HepG2 (cell line): ENCODE data around the gene ADARB2. TPM values are rescaled to one million over a fixed set of nuclear protein-coding genes. Genes with fewer than 3 reads are reported as not detected.

Experiments used
- ATAC-seq: fragments of 200-7000 bp; cut with Tn5 transposase; 3 replicates; pipeline ENCODE4 v1.9.1; 2020; ENCODE audit warnings: mild to moderate bottlenecking, moderate library complexity
- BruUV-seq: library from RNA; stranded (reverse); fragments of 400-500 nt; replicated peaks from 2 replicates; lab custom pipeline; 2021; lab: Mats Ljungman, UMichigan
- CTCF ChIA-PET: fragments of 300-600 bp; formaldehyde crosslinking; extraction: SDS; loops from one replicate; lab custom pipeline; 2021; ENCODE audit warnings: low total read pairs, inconsistent platforms, low intra/inter-chr PET ratio; lab: Yijun Ruan, JAX
- POLR2A ChIA-PET: fragments of 350-600 bp; sonication (Branson Sonifier 250); formaldehyde crosslinking; loops from one replicate; lab custom pipeline; 2020; ENCODE audit warnings: antibody characterized with exemption, inconsistent platforms; lab: Yijun Ruan, JAX
- DNase-seq: peaks from one replicate; pipeline ENCODE4 v3.0.0-alpha.2; 2015; ENCODE audit warnings: low spot score
- FAIRE-seq: peaks from 3 replicates; lab custom pipeline; 2011; peaks lifted over from hg19 to GRCh38; lab: Jason Lieb, UNC
- H2AFZ ChIP-seq: one replicate; pipeline ENCODE4 v1.6.1; 2011; ENCODE audit warnings: low read length, inconsistent platforms
- H3K27ac ChIP-seq: fragments of 300-600 bp; 3 replicates; pipeline ENCODE4 v1.8.0; 2011; ENCODE audit warnings: mixed run types, mild to moderate bottlenecking, mixed read lengths, low read length, inconsistent platforms; ENCODE audit not compliant: insufficient read depth; ENCODE audit errors: extremely low read length
- H3K27me3 ChIP-seq, 2 experiments: fragments of 200-600 bp in 1 of 2; 2 replicates in 1 of 2; 3 replicates in 1 of 2; pipeline versions ENCODE4 v1.6.0 to v1.8.0; 2011; ENCODE audit warnings: low read length in 2 of 2, mild to moderate bottlenecking in 2 of 2, moderate library complexity in 2 of 2, inconsistent platforms in 1 of 2; ENCODE audit not compliant: insufficient read depth in 2 of 2, control insufficient read depth in 1 of 2
- H3K36me3 ChIP-seq, 2 experiments: fragments of 200-600 bp in 1 of 2; replicated peaks in 1 of 2; 2 replicates in 1 of 2; 3 replicates in 1 of 2; pipeline versions ENCODE4 v1.5.1 to v1.8.0; 2011; ENCODE audit warnings: low read length in 2 of 2, inconsistent platforms in 1 of 2; ENCODE audit not compliant: insufficient read depth in 2 of 2, control insufficient read depth in 1 of 2
- H3K4me1 ChIP-seq: 2 replicates; pipeline ENCODE4 v1.5.1; 2012; ENCODE audit warnings: low read length, inconsistent platforms; ENCODE audit not compliant: insufficient read depth
- H3K4me2 ChIP-seq: 2 replicates; pipeline ENCODE4 v1.6.0; 2011; ENCODE audit warnings: low read depth, low read length, inconsistent platforms
- H3K4me3 ChIP-seq, 3 experiments: fragments of 200-600 bp in 1 of 3; sonication (generic), shearing (Covaris generic) in 1 of 3; replicated peaks in 1 of 3; 2 replicates each; pipeline ENCODE4 v1.5.1; 2011 to 2016; ENCODE audit warnings: low read length in 3 of 3, inconsistent platforms in 2 of 3, low read depth in 2 of 3, mild to moderate bottlenecking in 2 of 3, control low read depth in 1 of 3, mixed read lengths in 1 of 3; ENCODE audit not compliant: insufficient read depth in 1 of 3
- H3K79me2 ChIP-seq: one replicate; pipeline ENCODE4 v1.6.1; 2011; ENCODE audit warnings: low read length, inconsistent platforms; ENCODE audit not compliant: insufficient read depth
- H3K9ac ChIP-seq: 2 replicates; pipeline ENCODE4 v1.6.0; 2011; ENCODE audit warnings: mild to moderate bottlenecking, low read depth, low read length, inconsistent platforms; ENCODE audit not compliant: insufficient read depth
- H3K9me3 ChIP-seq: 2 replicates; pipeline ENCODE4 v1.5.1; 2012; ENCODE audit warnings: mild to moderate bottlenecking, low read length
- H4K20me1 ChIP-seq: 2 replicates; pipeline ENCODE4 v1.6.0; 2011; ENCODE audit warnings: inconsistent platforms, mild to moderate bottlenecking, low read length, moderate library complexity; ENCODE audit not compliant: insufficient read depth
- BRD4 ChIP-seq: sonication (generic); formaldehyde crosslinking; IDR thresholded peaks from 2 replicates; pipeline ENCODE4 v1.4.0; 2020; ENCODE audit warnings: missing genetic modification reagents
- CC2D1A ChIP-seq: sonication (generic); formaldehyde crosslinking; IDR thresholded peaks from 2 replicates; pipeline ENCODE4 v1.8.1; 2023; ENCODE audit warnings: mild to moderate bottlenecking, missing genetic modification reagents
- ELF4 ChIP-seq: sonication (generic); formaldehyde crosslinking; IDR thresholded peaks from 2 replicates; pipeline ENCODE4 v1.5.0; 2020; ENCODE audit warnings: missing genetic modification reagents, mild to moderate bottlenecking, moderate library complexity, borderline replicate concordance
- HMG20B ChIP-seq: conservative IDR thresholded peaks from 2 replicates; pipeline ENCODE4 v1.6.1; 2016; ENCODE audit warnings: missing genetic modification reagents, missing compliant biosample characterization
- ISL2 ChIP-seq: sonication (generic); formaldehyde crosslinking; IDR thresholded peaks from 2 replicates; pipeline ENCODE4 v1.5.0; 2020; ENCODE audit warnings: missing genetic modification reagents
- KDM2A ChIP-seq: sonication (generic); formaldehyde crosslinking; IDR thresholded peaks from 2 replicates; pipeline ENCODE4 v1.4.0; 2020; ENCODE audit warnings: low read depth, missing genetic modification reagents, borderline replicate concordance
- PCBP2 ChIP-seq: fragments of 200-400 bp; formaldehyde crosslinking; optimal IDR thresholded peaks from 2 replicates; pipeline ENCODE3; 2018; ENCODE audit warnings: low read length, low read depth; ENCODE audit not compliant: poor library complexity, severe bottlenecking
- PHF5A ChIP-seq: IDR thresholded peaks from one replicate; pipeline ENCODE4 v1.6.1; 2018; ENCODE audit warnings: low read depth, missing genetic modification reagents; ENCODE audit not compliant: unreplicated experiment
- YEATS2 ChIP-seq: sonication (generic); formaldehyde crosslinking; IDR thresholded peaks from 2 replicates; pipeline ENCODE4 v1.4.0; 2020; ENCODE audit warnings: missing genetic modification reagents, borderline replicate concordance
- ZNF296 ChIP-seq: sonication (generic); formaldehyde crosslinking; conservative IDR thresholded peaks from 2 replicates; pipeline ENCODE4 v1.5.0; 2020; ENCODE audit warnings: mild to moderate bottlenecking, missing genetic modification reagents
- ZNF333 ChIP-seq: sonication (generic); formaldehyde crosslinking; IDR thresholded peaks from 2 replicates; pipeline ENCODE4 v1.4.0; 2020; ENCODE audit warnings: mild to moderate bottlenecking, missing genetic modification reagents, borderline replicate concordance
- ZNF644 ChIP-seq: IDR thresholded peaks from 2 replicates; pipeline ENCODE4 v1.6.1; 2016; ENCODE audit warnings: low read depth
- WGBS: methylation state at CpG from one replicate; pipeline ENCODE4 v1.1.6; 2017; ENCODE audit warnings: low lambda C conversion rate; 5-methylcytosine and 5-hydroxymethylcytosine counted together
- in situ Hi-C: cut with HindIII; loops from 2 replicates; pipeline ENCODE4 v1.10.0; 2017; ENCODE audit warnings: low pct_unique_long_range_greater_than_20kb; ENCODE audit not compliant: extremely low pct_ligation_motif_present
- intact Hi-C: fragments of 100-400 bp; cut with micrococcal nuclease; formaldehyde crosslinking; loops from one replicate; pipeline ENCODE4 v1.10.0; 2022; ENCODE audit not compliant: unreplicated experiment
- polyA plus RNA-seq, 8 experiments: library from polyadenylated mRNA; depleted of rRNA in 3 of 8; stranded (reverse) in 7 of 8; unstranded in 1 of 8; fragments of >200 nt; fragmentation: Illumina TruSeq in 4 of 8; extraction: Trizol in 4 of 8; gene quantifications; 2 replicates each; pipeline versions ENCODE4 v1.2.1 to v1.2.3, GENCODE V29; 2011 to 2016; ENCODE audit warnings: low read depth in 4 of 8, missing spikeins in 1 of 8, mixed read lengths in 1 of 8; ENCODE audit not compliant: insufficient read depth in 1 of 8
- total RNA-seq, 5 experiments: library from RNA; depleted of rRNA; stranded (reverse); fragments of >200 nt; fragmentation: Illumina TruSeq; extraction: Trizol; gene quantifications; 2 replicates each; pipeline ENCODE4 v1.2.3, GENCODE V29; 2016; ENCODE audit warnings: low read depth in 1 of 5
- TF ChIP-seq, protein P1 (sequence below): sonication (generic); formaldehyde crosslinking; IDR thresholded peaks from 2 replicates; pipeline ENCODE4 v1.4.0; 2020; ENCODE audit warnings: missing genetic modification reagents, low read depth, mild to moderate bottlenecking, borderline replicate concordance
- TF ChIP-seq, protein P2 (sequence below): sonication (generic); formaldehyde crosslinking; IDR thresholded peaks from 2 replicates; pipeline ENCODE4 v1.5.0; 2020; ENCODE audit warnings: missing genetic modification reagents
- TF ChIP-seq, protein P3 (sequence below): sonication (generic); formaldehyde crosslinking; conservative IDR thresholded peaks from 2 replicates; pipeline ENCODE4 v1.4.0; 2020; ENCODE audit warnings: mild to moderate bottlenecking, missing genetic modification reagents, moderate library complexity
- TF ChIP-seq, protein P4 (sequence below), 2 experiments: IDR thresholded peaks; 2 replicates each; pipeline ENCODE4 v1.6.1; 2011 to 2012; ENCODE audit warnings: low read length in 2 of 2, borderline replicate concordance in 1 of 2, low read depth in 1 of 2, mild to moderate bottlenecking in 1 of 2, moderate library complexity in 1 of 2

The ADARB2 gene
- total and polyA plus RNA-seq, 2 of the 13 experiments (the other 11 are each of a cell fraction or from before 2014, with no cell fraction given), result not detected

DNA sequence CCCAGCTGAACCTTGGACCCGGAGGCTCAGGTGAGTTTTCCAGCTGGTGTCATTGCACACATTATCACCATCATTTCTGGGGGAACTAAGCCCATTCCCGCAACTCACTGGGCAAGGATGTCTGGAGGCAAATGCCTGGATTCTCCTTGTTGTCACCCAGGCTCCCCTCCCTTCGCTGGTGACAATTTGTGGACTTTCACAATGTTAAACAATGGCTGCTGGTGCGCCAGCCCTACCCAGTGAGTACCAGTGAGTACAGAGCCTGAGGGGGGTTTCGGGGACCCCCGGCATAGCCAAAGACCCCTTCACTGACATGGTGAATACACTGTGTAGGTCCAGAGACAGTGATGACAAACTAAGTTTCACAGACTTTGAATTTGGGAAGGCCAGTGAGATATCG is 189.2 kb downstream of the ADARB2 start:
- in situ Hi-C loops (no loop called here), intact Hi-C loops (no loop called here)
- Histone ChIP-seq H3K27ac (no peak overlapping the region), H2AFZ (no peak overlapping the region), H3K36me3 (no peaks in the 10 kb centered on the region), H3K4me3 (no peak overlapping the region), H3K79me2 (no peaks in the 10 kb centered on the region), H3K4me2 (no peak overlapping the region), H3K9me3 (no peaks in the 10 kb centered on the region), H4K20me1 (no peaks in the 10 kb centered on the region), H3K27me3 (peaks cover 0 to 76% of the 10 kb centered on the region in 2 experiments; a peak in 3 of 5 replicates), H3K4me1 (no peaks in the 10 kb centered on the region), H3K9ac (no peak overlapping the region)
- DNase-seq, result no peak
- WGBS, result 11% methylated on average over 7 of the region's 7 CpGs
- no peak for ATAC-seq
- no peak for FAIRE-seq
- ChIA-PET CTCF (no interaction called here), POLR2A (no interaction called here)
- BruUV-seq, result no TSS peak
- TF ChIP-seq, protein P1, sequence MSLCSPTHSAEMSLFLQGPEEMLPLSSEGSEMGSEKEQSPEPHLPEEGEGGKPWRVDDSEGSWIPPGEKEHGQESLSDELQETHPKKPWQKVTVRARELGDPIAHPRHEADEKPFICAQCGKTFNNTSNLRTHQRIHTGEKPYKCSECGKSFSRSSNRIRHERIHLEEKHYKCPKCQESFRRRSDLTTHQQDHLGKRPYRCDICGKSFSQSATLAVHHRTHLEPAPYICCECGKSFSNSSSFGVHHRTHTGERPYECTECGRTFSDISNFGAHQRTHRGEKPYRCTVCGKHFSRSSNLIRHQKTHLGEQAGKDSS (CRISPR knock-in tag), result no peak
- no peak for TF ChIP-seq KDM2A
- TF ChIP-seq, protein P2, sequence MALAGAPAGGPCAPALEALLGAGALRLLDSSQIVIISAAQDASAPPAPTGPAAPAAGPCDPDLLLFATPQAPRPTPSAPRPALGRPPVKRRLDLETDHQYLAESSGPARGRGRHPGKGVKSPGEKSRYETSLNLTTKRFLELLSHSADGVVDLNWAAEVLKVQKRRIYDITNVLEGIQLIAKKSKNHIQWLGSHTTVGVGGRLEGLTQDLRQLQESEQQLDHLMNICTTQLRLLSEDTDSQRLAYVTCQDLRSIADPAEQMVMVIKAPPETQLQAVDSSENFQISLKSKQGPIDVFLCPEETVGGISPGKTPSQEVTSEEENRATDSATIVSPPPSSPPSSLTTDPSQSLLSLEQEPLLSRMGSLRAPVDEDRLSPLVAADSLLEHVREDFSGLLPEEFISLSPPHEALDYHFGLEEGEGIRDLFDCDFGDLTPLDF (CRISPR knock-in tag), result no peak
- no peak for TF ChIP-seq ZNF296 (CRISPR knock-in tag)
- no peak for TF ChIP-seq PCBP2
- TF ChIP-seq, protein P3, sequence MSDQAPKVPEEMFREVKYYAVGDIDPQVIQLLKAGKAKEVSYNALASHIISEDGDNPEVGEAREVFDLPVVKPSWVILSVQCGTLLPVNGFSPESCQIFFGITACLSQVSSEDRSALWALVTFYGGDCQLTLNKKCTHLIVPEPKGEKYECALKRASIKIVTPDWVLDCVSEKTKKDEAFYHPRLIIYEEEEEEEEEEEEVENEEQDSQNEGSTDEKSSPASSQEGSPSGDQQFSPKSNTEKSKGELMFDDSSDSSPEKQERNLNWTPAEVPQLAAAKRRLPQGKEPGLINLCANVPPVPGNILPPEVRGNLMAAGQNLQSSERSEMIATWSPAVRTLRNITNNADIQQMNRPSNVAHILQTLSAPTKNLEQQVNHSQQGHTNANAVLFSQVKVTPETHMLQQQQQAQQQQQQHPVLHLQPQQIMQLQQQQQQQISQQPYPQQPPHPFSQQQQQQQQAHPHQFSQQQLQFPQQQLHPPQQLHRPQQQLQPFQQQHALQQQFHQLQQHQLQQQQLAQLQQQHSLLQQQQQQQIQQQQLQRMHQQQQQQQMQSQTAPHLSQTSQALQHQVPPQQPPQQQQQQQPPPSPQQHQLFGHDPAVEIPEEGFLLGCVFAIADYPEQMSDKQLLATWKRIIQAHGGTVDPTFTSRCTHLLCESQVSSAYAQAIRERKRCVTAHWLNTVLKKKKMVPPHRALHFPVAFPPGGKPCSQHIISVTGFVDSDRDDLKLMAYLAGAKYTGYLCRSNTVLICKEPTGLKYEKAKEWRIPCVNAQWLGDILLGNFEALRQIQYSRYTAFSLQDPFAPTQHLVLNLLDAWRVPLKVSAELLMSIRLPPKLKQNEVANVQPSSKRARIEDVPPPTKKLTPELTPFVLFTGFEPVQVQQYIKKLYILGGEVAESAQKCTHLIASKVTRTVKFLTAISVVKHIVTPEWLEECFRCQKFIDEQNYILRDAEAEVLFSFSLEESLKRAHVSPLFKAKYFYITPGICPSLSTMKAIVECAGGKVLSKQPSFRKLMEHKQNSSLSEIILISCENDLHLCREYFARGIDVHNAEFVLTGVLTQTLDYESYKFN (CRISPR knock-in tag), result no peak
- TF ChIP-seq ZNF644, result no peak
- TF ChIP-seq, protein P4, sequence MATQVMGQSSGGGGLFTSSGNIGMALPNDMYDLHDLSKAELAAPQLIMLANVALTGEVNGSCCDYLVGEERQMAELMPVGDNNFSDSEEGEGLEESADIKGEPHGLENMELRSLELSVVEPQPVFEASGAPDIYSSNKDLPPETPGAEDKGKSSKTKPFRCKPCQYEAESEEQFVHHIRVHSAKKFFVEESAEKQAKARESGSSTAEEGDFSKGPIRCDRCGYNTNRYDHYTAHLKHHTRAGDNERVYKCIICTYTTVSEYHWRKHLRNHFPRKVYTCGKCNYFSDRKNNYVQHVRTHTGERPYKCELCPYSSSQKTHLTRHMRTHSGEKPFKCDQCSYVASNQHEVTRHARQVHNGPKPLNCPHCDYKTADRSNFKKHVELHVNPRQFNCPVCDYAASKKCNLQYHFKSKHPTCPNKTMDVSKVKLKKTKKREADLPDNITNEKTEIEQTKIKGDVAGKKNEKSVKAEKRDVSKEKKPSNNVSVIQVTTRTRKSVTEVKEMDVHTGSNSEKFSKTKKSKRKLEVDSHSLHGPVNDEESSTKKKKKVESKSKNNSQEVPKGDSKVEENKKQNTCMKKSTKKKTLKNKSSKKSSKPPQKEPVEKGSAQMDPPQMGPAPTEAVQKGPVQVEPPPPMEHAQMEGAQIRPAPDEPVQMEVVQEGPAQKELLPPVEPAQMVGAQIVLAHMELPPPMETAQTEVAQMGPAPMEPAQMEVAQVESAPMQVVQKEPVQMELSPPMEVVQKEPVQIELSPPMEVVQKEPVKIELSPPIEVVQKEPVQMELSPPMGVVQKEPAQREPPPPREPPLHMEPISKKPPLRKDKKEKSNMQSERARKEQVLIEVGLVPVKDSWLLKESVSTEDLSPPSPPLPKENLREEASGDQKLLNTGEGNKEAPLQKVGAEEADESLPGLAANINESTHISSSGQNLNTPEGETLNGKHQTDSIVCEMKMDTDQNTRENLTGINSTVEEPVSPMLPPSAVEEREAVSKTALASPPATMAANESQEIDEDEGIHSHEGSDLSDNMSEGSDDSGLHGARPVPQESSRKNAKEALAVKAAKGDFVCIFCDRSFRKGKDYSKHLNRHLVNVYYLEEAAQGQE (IDR thresholded peaks at IDR 0.05; ENCODE audit: borderline replicate concordance in 1 of 2, low read depth in 1 of 2, low read length in 2 of 2), result no peak
- no peak for TF ChIP-seq ISL2 (CRISPR knock-in tag)
- TF ChIP-seq CC2D1A (CRISPR knock-in tag), result no peak
- TF ChIP-seq ELF4, result no peak
- no peak for TF ChIP-seq HMG20B (CRISPR knock-in tag)
- no peak for TF ChIP-seq PHF5A (CRISPR knock-in tag)
- no peak for TF ChIP-seq YEATS2 (CRISPR knock-in tag)
- no peak for TF ChIP-seq BRD4 (CRISPR knock-in tag)
- no peak for TF ChIP-seq ZNF333
